GM12872 (cell line): ENCODE data around the gene CCDC194.
A peak's percentile ranks its signal among the peaks of the same experiment; 100 is the strongest.

Experiments
- CTCF ChIP-seq: IDR thresholded peaks from 3 replicates; pipeline ENCODE4 v1.5.1; 2011; ENCODE audit warnings: low read depth, mild to moderate bottlenecking, low read length, moderate library complexity; ENCODE audit not compliant: insufficient read depth

The CCDC194 gene

GRCh38 chr19:17393914-17394313 lies at the start of gene CCDC194:
CCDC194 (minus strand) TSS chr19:17394196; CDS start chr19:17394158, 38 bp downstream.
- TF ChIP-seq CTCF: no peak

GRCh38 chr19:17441241-17442021 lies 47.4 kb upstream of the CCDC194 start:
- TF ChIP-seq CTCF: peak; percentile 66

- TF ChIP-seq CTCF: no peak
These were observed 42.9 kb upstream of the CCDC194 start for GRCh38 chr19:17436874-17437267.

GRCh38 chr19:17436094-17436873 lies 42.3 kb upstream of the CCDC194 start:
- no peak for TF ChIP-seq CTCF

GRCh38 chr19:17435218-17435617 lies 41.2 kb upstream of the CCDC194 start:
- no peak for TF ChIP-seq CTCF

GRCh38 chr19:17431417-17431816 lies 37.4 kb upstream of the CCDC194 start:
- no peak for TF ChIP-seq CTCF

GRCh38 chr19:17429641-17430113 lies 35.7 kb upstream of the CCDC194 start:
- no peak for TF ChIP-seq CTCF
